Measurements from ENCODE around the gene LLPH.

The LLPH gene

DNA sequence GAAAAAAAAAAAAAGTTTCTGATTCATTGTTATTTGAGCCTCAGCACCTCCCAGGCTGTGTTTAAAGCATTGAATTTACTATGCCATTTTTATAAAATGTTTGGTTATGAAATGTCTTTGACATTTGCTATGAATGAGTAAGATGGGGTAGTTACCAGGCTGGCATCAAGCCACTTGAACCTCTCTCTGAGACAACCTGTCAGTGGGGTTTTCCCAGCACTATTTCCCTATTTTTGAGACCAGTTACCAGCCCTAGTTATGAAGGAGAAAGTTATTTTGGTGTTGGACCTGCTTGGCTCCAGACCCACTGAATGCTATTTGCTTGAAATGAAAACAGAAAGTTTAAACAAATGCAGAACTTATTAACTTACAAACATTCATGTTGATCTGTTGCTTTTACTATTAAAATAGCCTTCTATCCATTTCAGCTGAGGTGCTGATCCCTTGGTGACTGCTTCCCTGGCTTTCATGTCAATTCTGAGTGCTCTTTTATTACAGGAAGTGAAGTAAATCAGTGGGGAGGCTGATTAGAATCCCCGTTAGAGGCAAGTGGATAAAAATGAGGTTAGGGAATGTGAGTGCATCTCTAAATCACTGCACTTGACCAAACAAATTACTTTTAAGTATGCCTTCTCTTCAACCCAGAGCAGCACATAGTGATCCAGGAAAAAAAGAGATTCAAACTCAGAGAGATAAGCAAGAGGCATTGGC lies 37.8 kb downstream of the LLPH start:
- no peak for DNase-seq

DNA sequence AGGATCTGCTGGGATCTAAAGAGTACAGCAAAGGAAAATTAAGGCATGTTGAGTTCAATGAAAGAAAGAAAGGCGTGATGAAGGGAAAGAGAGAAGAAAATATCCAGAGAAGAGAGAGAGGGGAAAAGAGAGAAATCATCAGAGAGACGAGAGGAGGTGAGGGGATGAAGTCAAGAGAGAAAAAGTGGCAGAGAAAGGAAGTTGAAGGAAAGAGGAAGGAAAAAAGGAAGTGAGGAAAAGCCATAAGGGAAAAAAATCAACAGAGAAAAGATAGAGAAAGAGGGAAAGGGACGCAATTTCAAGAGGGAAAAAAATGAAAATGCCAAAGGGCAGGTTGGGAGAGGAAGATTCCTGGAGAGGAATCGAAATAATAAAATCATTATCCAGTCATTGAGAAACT lies 40.4 kb downstream of the LLPH start:
- DNase-seq, result no peak

DNA sequence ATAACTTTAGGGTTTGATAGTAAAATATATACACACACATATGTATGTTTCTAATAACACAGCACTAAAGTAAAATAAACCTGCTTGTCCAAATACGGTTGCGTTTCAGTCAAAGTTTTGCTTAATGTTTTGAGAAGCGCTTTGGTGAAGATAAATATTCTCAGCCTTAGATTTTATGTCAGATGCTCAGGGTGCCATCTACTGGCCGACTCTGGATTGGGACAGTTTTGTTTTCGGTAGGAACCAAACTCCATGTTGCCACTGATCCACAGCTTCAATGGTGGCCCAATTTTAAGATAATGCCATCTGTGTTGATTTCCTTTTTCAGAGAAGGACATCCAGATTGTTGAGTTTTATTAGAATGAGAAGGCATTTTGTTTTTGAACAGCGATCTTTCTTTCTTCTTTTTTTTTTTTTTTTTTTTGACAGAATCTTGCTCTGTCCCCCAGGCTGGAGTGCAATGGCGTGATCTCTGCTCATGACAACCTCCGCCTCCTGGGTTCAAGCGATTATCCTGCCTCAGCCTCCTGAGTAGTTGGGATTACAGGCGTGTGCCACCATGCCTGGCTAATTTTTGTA lies 43.1 kb downstream of the LLPH start:
- DNase-seq, result peak in 35 of 56 donors; percentile 2 to 80 (median 14)

DNA sequence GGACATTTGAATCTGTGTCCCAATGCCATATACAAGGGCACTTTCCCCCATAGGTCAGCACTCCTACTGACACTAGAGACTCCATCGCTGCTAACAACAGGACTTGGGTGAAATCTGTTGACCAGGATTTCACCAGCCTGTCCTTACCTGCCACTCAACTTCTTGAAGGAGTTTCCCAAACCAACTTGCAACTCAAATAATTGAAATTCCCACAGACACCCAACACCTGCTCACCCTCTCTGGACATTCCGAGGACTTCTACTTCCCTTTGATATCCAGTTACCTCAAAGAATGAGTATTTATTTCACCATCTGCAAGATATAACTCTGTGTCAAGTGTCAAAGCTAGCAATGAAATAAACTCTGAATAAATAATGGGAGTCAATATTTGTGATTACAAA lies 44.6 kb downstream of the LLPH start:
- no peak for DNase-seq

DNA sequence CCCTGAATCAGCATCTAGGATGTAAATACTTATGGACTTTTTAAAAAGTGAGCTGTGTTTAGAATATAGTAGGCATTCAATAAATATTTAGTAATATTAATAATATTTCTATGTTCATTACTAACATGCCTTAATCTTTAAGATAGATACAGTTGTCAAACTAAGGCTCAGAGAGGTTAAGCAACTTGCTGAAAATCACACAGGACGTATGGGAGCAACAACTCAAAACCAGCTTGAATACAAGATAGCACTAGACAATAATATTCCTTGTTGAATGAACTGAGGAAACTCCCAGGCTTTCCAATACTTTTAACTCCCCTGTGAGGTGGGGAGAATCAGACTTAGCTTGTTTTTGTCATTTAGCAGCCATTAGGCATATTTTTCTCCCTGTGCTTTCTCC lies 45.3 kb downstream of the LLPH start:
- DNase-seq, result no peak

DNA sequence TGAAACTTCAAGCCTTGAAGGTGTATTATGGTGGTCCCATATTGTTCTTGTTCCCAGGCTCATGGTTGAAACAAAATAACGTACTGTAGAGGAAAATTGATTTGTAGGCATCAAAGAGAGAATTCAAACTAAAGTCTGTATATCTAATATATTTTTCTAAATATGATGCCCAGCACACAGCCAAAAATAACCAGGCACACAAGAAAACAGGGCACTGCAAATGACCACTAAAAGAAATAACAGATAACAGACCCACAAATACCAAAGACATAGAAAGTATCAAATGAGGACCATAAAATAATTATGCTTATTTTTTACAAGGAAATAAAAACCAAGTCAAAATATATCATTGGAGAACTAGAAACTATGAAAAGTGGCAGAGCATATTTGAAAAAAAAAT lies 46.8 kb downstream of the LLPH start:
- DNase-seq, result no peak

DNA sequence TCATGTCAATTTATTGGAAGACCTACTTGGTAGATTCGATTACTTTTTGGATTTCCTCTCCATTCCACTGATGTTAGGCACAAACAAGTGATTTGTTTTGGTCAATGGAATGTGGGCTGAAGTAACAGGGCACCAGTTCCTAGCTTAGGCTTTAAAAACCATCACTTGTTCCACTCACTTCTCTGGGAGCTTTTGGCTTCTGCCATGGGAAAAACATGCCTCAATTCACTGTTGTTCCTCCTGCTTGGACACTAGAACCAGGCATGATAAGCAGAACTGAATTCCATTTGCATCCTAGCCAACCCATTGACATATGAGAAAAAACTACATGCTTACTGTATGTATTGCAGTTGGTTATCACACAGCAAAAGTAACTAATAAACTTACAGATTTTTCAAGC lies 47.8 kb downstream of the LLPH start:
- no peak for DNase-seq

DNA sequence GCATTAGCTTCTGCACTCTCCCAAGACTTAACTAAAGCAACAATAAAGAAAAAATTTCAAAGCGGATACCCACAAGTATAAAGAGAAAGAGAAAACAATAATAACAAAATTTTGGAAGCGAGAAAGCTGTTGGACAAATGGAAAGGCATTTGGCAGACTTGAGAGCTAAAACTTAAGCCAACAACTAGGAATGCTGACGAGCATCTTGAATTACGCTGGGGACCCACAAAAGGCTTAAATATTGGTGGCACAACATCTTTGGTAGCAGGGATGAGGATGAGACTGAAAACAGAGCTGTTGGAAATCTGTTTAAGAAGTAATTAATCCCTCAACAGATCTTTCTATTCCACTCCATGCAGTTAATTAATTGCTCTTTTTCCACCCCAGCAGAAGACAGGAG lies 49.8 kb downstream of the LLPH start:
- DNase-seq, result no peak

DNA sequence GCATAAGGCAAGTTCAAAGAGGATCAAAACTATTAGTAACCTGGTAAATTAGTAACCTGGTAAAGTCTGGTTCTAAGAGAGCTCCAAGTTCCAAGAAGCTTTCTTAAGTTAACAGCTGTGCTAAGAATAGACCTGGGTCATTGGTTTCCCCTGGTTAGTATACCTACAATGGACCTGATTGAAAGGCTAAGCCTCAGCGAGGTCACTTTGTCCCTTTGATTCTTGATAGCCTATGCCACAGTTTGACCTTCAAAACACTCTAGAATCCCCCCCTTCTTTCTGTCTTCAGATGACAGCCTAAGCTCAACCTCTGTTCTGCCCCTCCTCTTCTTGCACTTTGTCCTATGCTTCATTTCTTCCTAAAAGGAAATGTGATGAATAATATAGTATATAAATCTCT lies 53.0 kb downstream of the LLPH start:
- no peak for DNase-seq

DNA sequence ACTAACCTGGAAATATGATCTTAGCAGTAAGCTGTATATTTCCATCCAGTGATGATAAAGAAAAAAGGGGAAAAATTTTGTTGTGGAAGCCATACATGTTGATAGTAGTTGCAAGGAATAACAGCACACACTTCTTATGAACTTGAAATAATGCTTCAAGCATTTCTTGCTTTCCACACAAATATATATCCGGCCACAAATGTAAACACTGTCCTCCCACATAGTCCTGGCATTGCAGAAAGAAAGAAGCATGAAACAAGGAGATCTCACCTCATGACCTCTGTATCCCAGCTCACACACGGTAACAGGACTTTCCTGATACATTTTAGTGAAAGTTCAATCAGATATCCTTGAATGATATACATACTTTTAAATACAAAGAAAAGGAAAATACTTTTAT lies 56.0 kb downstream of the LLPH start:
- DNase-seq, result no peak

DNA sequence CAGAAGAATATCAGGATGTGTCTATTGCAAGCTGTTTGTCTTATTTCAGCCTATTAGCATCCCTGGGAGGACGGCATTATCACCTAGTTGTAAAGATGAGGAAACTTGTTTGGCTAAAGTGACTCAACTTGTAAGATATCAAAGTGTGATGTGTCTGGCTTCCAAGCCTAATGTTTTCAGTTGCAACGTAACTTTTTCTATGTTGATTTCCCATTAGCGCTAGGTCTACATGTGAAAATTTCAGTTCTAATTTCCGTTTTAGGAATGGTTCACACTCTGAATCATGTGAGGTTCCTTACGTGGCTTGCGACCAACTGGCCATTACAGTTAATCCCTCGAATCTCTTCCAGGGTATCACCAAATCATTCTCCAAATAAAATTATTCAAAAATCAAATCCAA lies 58.0 kb downstream of the LLPH start:
- DNase-seq, result no peak

DNA sequence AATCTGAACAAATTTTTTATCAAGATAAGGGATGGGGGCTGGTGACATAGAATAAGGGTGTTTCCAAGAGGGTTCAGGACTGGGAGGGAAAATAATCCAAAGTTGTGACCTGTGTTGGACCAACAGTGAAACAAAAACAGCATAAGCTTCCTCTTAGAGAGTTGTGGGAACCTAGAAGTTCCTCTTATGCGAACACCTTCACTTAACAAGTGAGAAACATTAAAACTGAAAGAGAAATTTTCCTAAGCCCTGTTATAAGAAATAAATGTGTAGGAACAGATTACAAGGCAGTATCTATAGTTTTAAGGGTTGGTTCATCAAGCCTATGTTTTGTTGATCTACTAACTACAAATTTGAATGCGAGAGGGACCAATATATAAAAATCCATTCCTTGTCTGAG lies 58.4 kb downstream of the LLPH start:
- no peak for DNase-seq

DNA sequence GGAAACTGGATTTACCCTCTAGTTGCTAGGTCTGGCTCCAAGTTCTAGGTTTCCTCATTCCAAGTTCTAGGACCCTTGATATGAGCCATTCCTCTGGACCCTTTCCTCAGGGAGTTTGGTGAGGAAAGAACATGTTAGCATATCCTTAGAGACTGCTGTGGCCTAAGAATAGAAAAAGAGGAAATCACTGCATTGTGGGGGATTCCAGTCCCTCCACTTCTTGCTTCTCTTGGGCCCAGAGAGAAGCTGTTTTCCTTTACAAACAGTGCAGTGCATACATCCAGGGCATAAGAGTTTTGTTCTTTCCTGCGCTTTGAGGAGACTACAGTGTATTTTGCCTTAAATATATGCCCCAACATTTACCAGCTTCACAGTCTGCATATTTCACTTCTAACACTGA lies 59.0 kb downstream of the LLPH start:
- DNase-seq, result no peak

DNA sequence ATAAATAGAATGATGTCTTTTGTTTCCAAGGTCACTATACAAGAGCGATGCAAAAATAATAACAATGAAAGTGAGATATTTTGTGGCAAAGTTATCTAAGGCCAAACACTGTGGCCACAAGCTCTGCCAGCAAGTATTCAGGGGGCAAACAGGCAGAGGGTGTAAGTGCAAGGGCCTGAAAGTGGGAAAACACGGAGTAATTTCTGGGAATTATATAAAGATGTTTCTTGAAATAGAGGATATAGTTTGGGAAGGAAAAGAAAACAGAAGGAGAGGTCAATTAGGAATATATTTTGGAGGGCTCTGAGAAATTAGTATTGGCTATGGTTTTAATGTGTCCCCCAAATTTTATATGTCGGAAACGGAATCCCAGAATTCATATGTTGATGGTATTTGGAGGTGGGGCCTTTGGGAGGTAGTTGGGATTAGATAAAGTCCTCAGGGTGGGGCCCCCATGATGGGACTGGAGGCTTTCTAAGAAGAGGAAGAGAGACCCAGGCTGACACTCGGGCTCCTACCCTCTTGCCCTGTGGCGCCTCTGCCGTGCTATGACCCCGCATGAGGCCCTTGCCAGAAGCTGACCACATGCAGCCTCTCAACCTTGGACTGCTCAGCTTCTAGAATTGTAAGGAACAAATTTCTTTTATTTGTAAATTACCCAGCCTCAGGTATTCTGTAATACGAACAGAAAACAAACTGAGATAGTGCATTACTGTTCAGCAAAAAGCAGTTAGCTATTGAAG lies 60.0 kb downstream of the LLPH start:
- no peak for DNase-seq

DNA sequence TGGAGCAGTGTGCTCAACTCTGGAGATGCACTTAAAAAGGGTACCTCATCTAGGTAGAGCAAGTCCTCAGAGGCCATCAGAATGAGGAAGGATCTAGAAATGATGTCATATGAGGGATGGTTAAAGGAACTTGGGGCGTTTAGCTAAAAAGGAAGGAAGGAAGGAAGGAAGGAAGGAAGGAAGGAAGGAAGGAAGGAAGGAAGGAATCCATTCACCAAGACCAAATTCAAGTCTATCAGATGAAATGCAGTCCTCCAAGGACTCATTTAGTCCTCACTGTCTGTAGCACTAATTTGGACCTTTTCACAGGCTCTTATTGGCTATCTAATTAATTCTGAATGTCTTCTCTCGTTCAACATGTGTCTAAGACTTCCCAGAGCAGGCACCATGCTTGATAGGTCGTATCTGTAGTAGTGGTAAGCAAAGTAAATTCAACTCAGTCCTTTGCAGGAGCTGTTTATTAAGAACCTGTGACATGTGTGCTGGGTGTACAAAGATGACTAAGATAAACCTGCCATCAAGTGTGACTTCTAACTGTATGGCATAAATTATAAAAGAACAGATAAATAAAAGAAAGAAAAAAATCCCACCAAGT lies 63.5 kb downstream of the LLPH start:
- no peak for DNase-seq

Data from amygdala (tissue), 56 donors.